H1 (cell line): Measurements from ENCODE around the gene WDCP. TPM values are rescaled to one million over a fixed set of nuclear protein-coding genes. Genes with fewer than 3 reads are reported as not detected.

Experiments used
- CTCF ChIA-PET: fragments of 300-600 bp; sonication (Branson Sonifier 250); formaldehyde crosslinking; loops from one replicate; lab custom pipeline; 2021; ENCODE audit not compliant: partially characterized antibody; lab: Charles Lee
- POLR2A ChIA-PET: fragments of 300-600 bp; sonication (Branson Sonifier 250); formaldehyde crosslinking; loops from one replicate; lab custom pipeline; 2021; ENCODE audit warnings: inconsistent platforms; ENCODE audit not compliant: partially characterized antibody; lab: Charles Lee
- DNase-seq, 2 experiments: peaks; one replicate each; pipeline versions ENCODE4 v3.0.0 to v3.0.0-alpha.2; 2010 to 2022; ENCODE audit warnings: low spot score in 2 of 2, low read depth in 1 of 2, mixed read lengths in 1 of 2
- FAIRE-seq: peaks from 2 replicates; lab custom pipeline; 2011; peaks lifted over from hg19 to GRCh38; lab: Jason Lieb, UNC
- H2AFZ ChIP-seq: 2 replicates; pipeline ENCODE4 v1.8.1; 2012; ENCODE audit warnings: low read length, inconsistent platforms
- H2AK5ac ChIP-seq: 2 replicates; pipeline ENCODE4 v1.6.1; 2013; ENCODE audit warnings: low read depth, low read length
- H2BK120ac ChIP-seq: replicated peaks from 2 replicates; pipeline ENCODE3; 2013; ENCODE audit warnings: low read depth, low read length, inconsistent platforms
- H2BK12ac ChIP-seq: 2 replicates; pipeline ENCODE4 v1.6.1; 2013; ENCODE audit warnings: low read depth, low read length
- H2BK15ac ChIP-seq: 2 replicates; pipeline ENCODE4 v1.6.1; 2013; ENCODE audit warnings: low read length
- H2BK20ac ChIP-seq: 2 replicates; pipeline ENCODE4 v1.6.1; 2013; ENCODE audit warnings: low read length
- H2BK5ac ChIP-seq: 2 replicates; pipeline ENCODE4 v1.6.1; 2013; ENCODE audit warnings: low read depth, low read length
- H3K14ac ChIP-seq: 2 replicates; pipeline ENCODE4 v1.6.1; 2013; ENCODE audit warnings: inconsistent platforms; ENCODE audit not compliant: insufficient read length
- H3K18ac ChIP-seq: 2 replicates; pipeline ENCODE4 v1.6.1; 2013; ENCODE audit warnings: low read length; ENCODE audit errors: extremely low read depth
- H3K23ac ChIP-seq: 2 replicates; pipeline ENCODE4 v1.6.1; 2013; ENCODE audit warnings: inconsistent platforms; ENCODE audit not compliant: insufficient read length
- H3K23me2 ChIP-seq: 2 replicates; pipeline ENCODE4 v1.6.1; 2013; ENCODE audit warnings: low read depth, low read length
- H3K27ac ChIP-seq: 2 replicates; pipeline ENCODE4 v1.6.1; 2011; ENCODE audit warnings: low read depth, low read length, inconsistent platforms
- H3K27me3 ChIP-seq, 4 experiments: replicated peaks in 1 of 4; 1 replicate in 1 of 4; 2 replicates in 3 of 4; pipeline versions ENCODE4 v1.6.1 to v1.8.1; 2011 to 2013; ENCODE audit warnings: low read length in 3 of 4, mild to moderate bottlenecking in 3 of 4, inconsistent platforms in 2 of 4, mixed read lengths in 2 of 4, moderate library complexity in 1 of 4; ENCODE audit not compliant: control insufficient read depth in 3 of 4, insufficient read depth in 3 of 4; ENCODE audit errors: extremely low read depth in 1 of 4
- H3K36me3 ChIP-seq, 4 experiments: 2 replicates each; pipeline versions ENCODE4 v1.6.1 to v1.8.1; 2011 to 2013; ENCODE audit warnings: mild to moderate bottlenecking in 4 of 4, low read length in 3 of 4, moderate library complexity in 2 of 4, control low read depth in 1 of 4, inconsistent platforms in 1 of 4; ENCODE audit not compliant: insufficient read depth in 4 of 4, control insufficient read depth in 2 of 4
- H3K4ac ChIP-seq: replicated peaks from 2 replicates; pipeline ENCODE3; 2013; ENCODE audit warnings: low read length, low read depth, mixed read lengths, inconsistent platforms; ENCODE audit not compliant: insufficient read length
- H3K4me1 ChIP-seq, 4 experiments: replicated peaks in 1 of 4; 1 replicate in 1 of 4; 2 replicates in 3 of 4; pipeline versions ENCODE4 v1.6.1 to v1.8.1; 2011 to 2013; ENCODE audit warnings: low read length in 3 of 4, inconsistent platforms in 2 of 4, mixed read lengths in 1 of 4; ENCODE audit not compliant: insufficient read depth in 4 of 4, control insufficient read depth in 3 of 4
- H3K4me2 ChIP-seq, 2 experiments: 2 replicates each; pipeline versions ENCODE4 v1.6.1 to v1.8.1; 2011 to 2013; ENCODE audit warnings: low read depth in 2 of 2, low read length in 2 of 2, control low read depth in 1 of 2, inconsistent platforms in 1 of 2, mild to moderate bottlenecking in 1 of 2; ENCODE audit not compliant: insufficient read depth in 1 of 2
- H3K4me3 ChIP-seq, 4 experiments: fragments of 200-600, 300-600 bp in 1 of 4; sonication (generic), shearing (Covaris generic), sonication (Bioruptor Twin) in 1 of 4; 2 replicates each; pipeline versions ENCODE4 v1.5.1 to v1.8.1; 2011 to 2016; ENCODE audit warnings: low read length in 4 of 4, low read depth in 3 of 4, control low read depth in 2 of 4, inconsistent platforms in 2 of 4, mild to moderate bottlenecking in 2 of 4, mixed read lengths in 1 of 4, moderate library complexity in 1 of 4; ENCODE audit not compliant: insufficient read depth in 2 of 4; ENCODE audit errors: extremely low read depth in 1 of 4
- H3K56ac ChIP-seq: replicated peaks from 2 replicates; pipeline ENCODE3; 2013; ENCODE audit warnings: low read depth, mild to moderate bottlenecking, mixed read lengths, low read length, inconsistent platforms; ENCODE audit not compliant: insufficient read length
- H3K79me1 ChIP-seq: 2 replicates; pipeline ENCODE4 v1.6.1; 2013; ENCODE audit warnings: low read depth, low read length, control low read depth
- H3K79me2 ChIP-seq, 2 experiments: 2 replicates each; pipeline versions ENCODE4 v1.6.1 to v1.8.1; 2012 to 2013; ENCODE audit warnings: low read length in 2 of 2, mild to moderate bottlenecking in 2 of 2, inconsistent platforms in 1 of 2; ENCODE audit not compliant: insufficient read depth in 2 of 2, control insufficient read depth in 1 of 2
- H3K9ac ChIP-seq, 4 experiments: replicated peaks in 1 of 4; 1 replicate in 1 of 4; 2 replicates in 3 of 4; pipeline versions ENCODE4 v1.6.1 to v1.8.1; 2011 to 2013; ENCODE audit warnings: low read depth in 3 of 4, low read length in 3 of 4, control low read depth in 2 of 4, mild to moderate bottlenecking in 2 of 4, moderate library complexity in 2 of 4, inconsistent platforms in 1 of 4; ENCODE audit errors: extremely low read depth in 1 of 4
- H3K9me3 ChIP-seq, 2 experiments: 2 replicates each; pipeline versions ENCODE4 v1.6.1 to v1.8.1; 2012 to 2013; ENCODE audit warnings: mild to moderate bottlenecking in 2 of 2, moderate library complexity in 2 of 2, control low read depth in 1 of 2, inconsistent platforms in 1 of 2, low read depth in 1 of 2, low read length in 1 of 2, mixed read lengths in 1 of 2; ENCODE audit not compliant: insufficient read depth in 2 of 2
- H4K20me1 ChIP-seq, 2 experiments: replicated peaks in 1 of 2; 2 replicates each; pipeline versions ENCODE3 to v1.8.1; 2011 to 2013; ENCODE audit warnings: inconsistent platforms in 2 of 2, low read length in 2 of 2, mild to moderate bottlenecking in 1 of 2; ENCODE audit not compliant: insufficient read depth in 2 of 2, control insufficient read depth in 1 of 2
- H4K5ac ChIP-seq: 2 replicates; pipeline ENCODE4 v1.6.1; 2013; ENCODE audit warnings: low read length, low read depth, mixed read lengths, inconsistent platforms; ENCODE audit not compliant: insufficient read length
- H4K8ac ChIP-seq: 2 replicates; pipeline ENCODE4 v1.8.0; 2013; ENCODE audit warnings: mild to moderate bottlenecking, moderate library complexity, low read length, inconsistent platforms; ENCODE audit not compliant: insufficient read depth; ENCODE audit errors: extremely low read depth
- H4K91ac ChIP-seq: replicated peaks from 2 replicates; pipeline ENCODE3; 2013; ENCODE audit warnings: low read length, mixed read lengths, inconsistent platforms; ENCODE audit not compliant: insufficient read length
- E2F6 ChIP-seq: IDR thresholded peaks from 2 replicates; pipeline ENCODE4 v1.6.1; 2012; ENCODE audit warnings: inconsistent platforms
- EP300 ChIP-seq, 2 experiments: IDR thresholded peaks; 1 replicate in 1 of 2; 2 replicates in 1 of 2; pipeline ENCODE4 v1.6.1; 2011 to 2012; ENCODE audit warnings: low read depth in 2 of 2, low read length in 2 of 2, mild to moderate bottlenecking in 2 of 2, borderline replicate concordance in 1 of 2, inconsistent platforms in 1 of 2, moderate library complexity in 1 of 2
- HDAC6 ChIP-seq: IDR thresholded peaks from one replicate; pipeline ENCODE4 v1.7.1; 2012; ENCODE audit warnings: low read depth, mild to moderate bottlenecking, inconsistent platforms, low read length, moderate library complexity
- KDM5A ChIP-seq: fragments of 200-600 bp; IDR thresholded peaks from 2 replicates; pipeline ENCODE4 v1.7.1; 2012; ENCODE audit warnings: mild to moderate bottlenecking, low read length, inconsistent platforms, mixed read lengths
- MAFK ChIP-seq: IDR thresholded peaks from 2 replicates; pipeline ENCODE4 v1.6.1; 2012; ENCODE audit warnings: low read depth, mild to moderate bottlenecking, improper control_type of control experiment, low read length
- SIN3A ChIP-seq, 2 experiments: IDR thresholded peaks in 1 of 2; conservative IDR thresholded peaks in 1 of 2; 2 replicates each; pipeline ENCODE4 v1.6.1; 2011 to 2012; ENCODE audit warnings: low read length in 2 of 2, improper control_type of control experiment in 1 of 2, low read depth in 1 of 2, mild to moderate bottlenecking in 1 of 2
- SIRT6 ChIP-seq: IDR thresholded peaks from one replicate; pipeline ENCODE4 v1.7.1; 2012; ENCODE audit warnings: low read length, inconsistent platforms
- SP1 ChIP-seq: IDR thresholded peaks from 2 replicates; pipeline ENCODE4 v1.6.1; 2011; ENCODE audit warnings: low read depth, low read length
- TEAD4 ChIP-seq: IDR thresholded peaks from 2 replicates; pipeline ENCODE4 v1.6.1; 2012; ENCODE audit warnings: low read depth, low read length, inconsistent platforms, mixed read lengths
- WGBS, 2 experiments: shearing (Covaris generic) in 1 of 2; methylation state at CpG; one replicate each; pipeline versions ENCODE4 v1.1.6 to v1.1.7; 2013 to 2015; ENCODE audit warnings: low lambda C conversion rate in 2 of 2, mixed read lengths in 2 of 2, inconsistent platforms in 1 of 2, low coverage in 1 of 2, missing lambda C conversion rate in 1 of 2; ENCODE audit not compliant: insufficient replicate concordance in 2 of 2, insufficient coverage in 1 of 2, insufficient read length in 1 of 2; ENCODE audit errors: extremely low coverage in 1 of 2, missing lambda C conversion rate in 1 of 2; 5-methylcytosine and 5-hydroxymethylcytosine counted together
- polyA plus RNA-seq, 7 experiments: library from polyadenylated mRNA; depleted of rRNA in 3 of 7; stranded (reverse) in 5 of 7; unstranded in 2 of 7; fragments of >200 nt in 5 of 7; fragments of 200-250 nt in 2 of 7; gene quantifications; 1 replicate in 5 of 7; 2 replicates in 1 of 7; 4 replicates in 1 of 7; pipeline versions ENCODE4 v1.2.1 to v1.2.3, GENCODE V29; 2011 to 2013; ENCODE audit warnings: missing spikeins in 2 of 7, mixed read lengths in 2 of 7
- total RNA-seq: library from RNA; stranded (reverse); fragmentation: NEBNext Ultra II Directional; extraction: Animal tissue kit (Norgen Biotek cat#: 25700); gene quantifications from 2 replicates; pipeline ENCODE4 v1.2.1, GENCODE V29; 2021

Gene WDCP
- total and polyA plus RNA-seq, 2 of the 8 experiments (the other 6 are each of a cell fraction or from before 2014, with no cell fraction given): 19.2 to 40.1 TPM

GRCh38 chr2:24024996-24025663, 22.1 kb downstream of the WDCP start:
- peak overlapping the region; percentile 97 for H2BK5ac ChIP-seq
- DNase-seq: no peak
- H3K23me2 ChIP-seq: no peaks in the 10 kb centered on the region
- no peak for FAIRE-seq
- WGBS, 2 experiments: 87% methylated on average over 17 of the region's 17 CpGs; no CpG with 5 or more reads in 1 of the 2 experiments
- H3K79me1 ChIP-seq: peaks cover 6% of the 10 kb centered on the region; the same call in 1 of the 2 replicates
- no peak overlapping the region for H3K4me3 ChIP-seq
- peak overlapping the region; percentile 83 for H3K4ac ChIP-seq
- peak overlapping the region in 1 of 2 experiments; percentile 44; a peak in 1 of 4 replicates for H3K4me2 ChIP-seq
- H4K20me1 ChIP-seq: no peaks in the 10 kb centered on the region
- CTCF ChIA-PET: interaction anchor here (0.6 to 2.2 kb wide), 7 partner anchors 9 to 137 kb away, joined by 3 to 18 read pairs (median 5); partner anchors contain the start of genes ATAD2B and TP53I3
- H2BK12ac ChIP-seq: peak overlapping the region; percentile 96
- H4K91ac ChIP-seq: peak overlapping the region; percentile 95
- peaks cover 12 to 28% (median 20%) of the 10 kb centered on the region in 4 experiments for H3K4me1 ChIP-seq
- H3K56ac ChIP-seq: no peak overlapping the region
- POLR2A ChIA-PET: interaction anchor here (0.6 to 3.4 kb wide), 9 partner anchors 12 to 105 kb away, joined by 3 to 18 read pairs (median 5); partner anchors contain the start of genes MFSD2B, SF3B6, TP53I3 and WDCP
- peak overlapping the region; percentile 99; the same call in 1 of the 2 replicates for H2AK5ac ChIP-seq
- H4K8ac ChIP-seq: peak overlapping the region; percentile 54; the same call in 1 of the 2 replicates
- H2BK120ac ChIP-seq: peak overlapping the region; percentile 44
- H2BK20ac ChIP-seq: peak overlapping the region; percentile 68; the same call in 1 of the 2 replicates
- peak overlapping the region; percentile 80 for H3K18ac ChIP-seq
- no peak overlapping the region; a peak in 2 of 7 replicates for H3K9ac ChIP-seq
- H3K23ac ChIP-seq: no peak overlapping the region
- H4K5ac ChIP-seq: peak overlapping the region; percentile 42
- H3K27ac ChIP-seq: peak overlapping the region; percentile 82; the same call in 1 of the 2 replicates
- peak overlapping the region; percentile 98; the same call in 1 of the 2 replicates for H2BK15ac ChIP-seq
- H3K79me2 ChIP-seq: peaks cover 0 to 8% of the 10 kb centered on the region in 2 experiments; a peak in 1 of 4 replicates
- no peaks in the 10 kb centered on the region for H3K27me3 ChIP-seq
- H3K9me3 ChIP-seq: no peaks in the 10 kb centered on the region
- H2AFZ ChIP-seq: no peak overlapping the region
- peaks cover 8 to 29% (median 11%) of the 10 kb centered on the region in 4 experiments; a peak in 7 of 8 replicates for H3K36me3 ChIP-seq
- H3K14ac ChIP-seq: no peak overlapping the region
- no peak for TF ChIP-seq SIRT6
- no peak for TF ChIP-seq KDM5A
- no peak for TF ChIP-seq TEAD4
- TF ChIP-seq EP300 (IDR thresholded peaks at IDR 0.05; ENCODE audit: borderline replicate concordance in 1 of 2, low read depth in 2 of 2, low read length in 2 of 2): no peak
- no peak for TF ChIP-seq SIN3A (conservative IDR thresholded peaks at IDR 0.05 in 1 of 2, IDR thresholded peaks at IDR 0.05 in 1 of 2; ENCODE audit: low read depth in 1 of 2, low read length in 2 of 2)
- TF ChIP-seq E2F6: no peak
- no peak for TF ChIP-seq HDAC6
- TF ChIP-seq MAFK: no peak
- TF ChIP-seq SP1: no peak
